HEK293 (cell line): Measurements from ENCODE around the gene LRP5.
A peak's percentile ranks its signal among the peaks of the same experiment; 100 is the strongest.

Experiments
- BCL11A ChIP-seq: fragments of 450-650 bp; formaldehyde crosslinking; IDR thresholded peaks from 2 replicates; pipeline ENCODE4 v1.5.1; 2016; ENCODE audit warnings: low read depth, missing biosample characterization, missing genetic modification characterization
- KLF10 ChIP-seq: fragments of 450-650 bp; IDR thresholded peaks from 2 replicates; pipeline ENCODE4 v1.5.1; 2018; ENCODE audit warnings: missing biosample characterization, mild to moderate bottlenecking, missing genetic modification characterization
- KLF16 ChIP-seq: fragments of 450-650 bp; formaldehyde crosslinking; IDR thresholded peaks from 2 replicates; pipeline ENCODE4 v1.5.1; 2017; ENCODE audit warnings: missing biosample characterization, missing genetic modification characterization
- REPIN1 ChIP-seq: fragments of 450-650 bp; formaldehyde crosslinking; IDR thresholded peaks from 2 replicates; pipeline ENCODE4 v1.5.1; 2017; ENCODE audit warnings: missing biosample characterization, missing genetic modification characterization, low read depth
- ZBTB21 ChIP-seq: fragments of 450-650 bp; formaldehyde crosslinking; IDR thresholded peaks from 2 replicates; pipeline ENCODE4 v1.5.1; 2017; ENCODE audit warnings: missing biosample characterization, missing genetic modification characterization
- ZBTB48 ChIP-seq: fragments of 450-650 bp; formaldehyde crosslinking; IDR thresholded peaks from 2 replicates; pipeline ENCODE4 v1.5.1; 2016; ENCODE audit warnings: missing biosample characterization, missing genetic modification characterization
- ZBTB8A ChIP-seq: fragments of 450-650 bp; formaldehyde crosslinking; IDR thresholded peaks from 2 replicates; pipeline ENCODE4 v1.5.1; 2016; ENCODE audit warnings: missing biosample characterization, missing genetic modification characterization
- ZNF2 ChIP-seq: fragments of 450-650 bp; formaldehyde crosslinking; IDR thresholded peaks from 2 replicates; pipeline ENCODE4 v1.5.1; 2016; ENCODE audit warnings: missing biosample characterization, missing genetic modification characterization
- ZNF366 ChIP-seq: fragments of 450-650 bp; formaldehyde crosslinking; conservative IDR thresholded peaks from 2 replicates; pipeline ENCODE4 v1.5.1; 2016; ENCODE audit warnings: missing biosample characterization, missing genetic modification characterization
- ZNF629 ChIP-seq: fragments of 450-650 bp; formaldehyde crosslinking; IDR thresholded peaks from 2 replicates; pipeline ENCODE4 v1.5.1; 2017; ENCODE audit warnings: missing biosample characterization, missing genetic modification characterization
- ZSCAN23 ChIP-seq: fragments of 450-650 bp; formaldehyde crosslinking; IDR thresholded peaks from 2 replicates; pipeline ENCODE4 v1.5.1; 2016; ENCODE audit warnings: missing biosample characterization, missing genetic modification characterization
- TF ChIP-seq, protein P1 (sequence below): fragments of 450-650 bp; formaldehyde crosslinking; IDR thresholded peaks from 2 replicates; pipeline ENCODE4 v1.5.1; 2016; ENCODE audit warnings: missing biosample characterization, missing genetic modification characterization
- TF ChIP-seq, protein P2 (sequence below): fragments of 450-650 bp; formaldehyde crosslinking; IDR thresholded peaks from 2 replicates; pipeline ENCODE4 v1.5.1; 2016; ENCODE audit warnings: missing biosample characterization, missing genetic modification characterization
- TF ChIP-seq, protein P3 (sequence below): fragments of 450-650 bp; formaldehyde crosslinking; IDR thresholded peaks from 2 replicates; pipeline ENCODE4 v1.5.1; 2016; ENCODE audit warnings: missing biosample characterization, missing genetic modification characterization
- TF ChIP-seq, protein P4 (sequence below): fragments of 450-650 bp; IDR thresholded peaks from 2 replicates; pipeline ENCODE4 v1.5.1; 2018; ENCODE audit warnings: missing biosample characterization, mild to moderate bottlenecking, missing genetic modification characterization

Gene LRP5

GRCh38 chr11:68459886-68460740 lies 147.7 kb downstream of the LRP5 start (continued):
- TF ChIP-seq, protein P1, sequence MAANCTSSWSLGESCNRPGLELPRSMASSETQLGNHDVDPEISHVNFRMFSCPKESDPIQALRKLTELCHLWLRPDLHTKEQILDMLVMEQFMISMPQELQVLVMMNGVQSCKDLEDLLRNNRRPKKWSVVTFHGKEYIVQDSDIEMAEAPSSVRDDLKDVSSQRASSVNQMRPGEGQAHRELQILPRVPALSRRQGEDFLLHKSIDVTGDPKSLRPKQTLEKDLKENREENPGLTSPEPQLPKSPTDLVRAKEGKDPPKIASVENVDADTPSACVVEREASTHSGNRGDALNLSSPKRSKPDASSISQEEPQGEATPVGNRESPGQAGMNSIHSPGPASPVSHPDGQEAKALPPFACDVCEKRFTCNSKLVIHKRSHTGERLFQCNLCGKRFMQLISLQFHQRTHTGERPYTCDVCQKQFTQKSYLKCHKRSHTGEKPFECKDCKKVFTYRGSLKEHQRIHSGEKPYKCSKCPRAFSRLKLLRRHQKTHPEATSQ (tag by site-specific recombination) = 0 out of 2 replicates have a peak, but pooled peaks have one; percentile 74
- TF ChIP-seq BCL11A (tag by site-specific recombination) (peak; percentile 93), ZNF366 (tag by site-specific recombination) (peak; percentile 81), KLF10 (tag by site-specific recombination) (peak; percentile 79), ZBTB48 (peak; percentile 93), ZSCAN23 (tag by site-specific recombination) (0 out of 2 replicates have a peak, but pooled peaks have one; percentile 48), ZNF2 (tag by site-specific recombination) (peak; percentile 72; the same call in 1 of the 2 replicates), ZBTB8A (tag by site-specific recombination) (0 out of 2 replicates have a peak, but pooled peaks have one; percentile 20), ZBTB21 (tag by site-specific recombination) (peak; percentile 65), REPIN1 (tag by site-specific recombination) (0 out of 2 replicates have a peak, but pooled peaks have one; percentile 39), KLF16 (tag by site-specific recombination) (peak; percentile 83; the same call in 1 of the 2 replicates), ZNF629 (tag by site-specific recombination) (peak; percentile 86)
- TF ChIP-seq, protein P2, sequence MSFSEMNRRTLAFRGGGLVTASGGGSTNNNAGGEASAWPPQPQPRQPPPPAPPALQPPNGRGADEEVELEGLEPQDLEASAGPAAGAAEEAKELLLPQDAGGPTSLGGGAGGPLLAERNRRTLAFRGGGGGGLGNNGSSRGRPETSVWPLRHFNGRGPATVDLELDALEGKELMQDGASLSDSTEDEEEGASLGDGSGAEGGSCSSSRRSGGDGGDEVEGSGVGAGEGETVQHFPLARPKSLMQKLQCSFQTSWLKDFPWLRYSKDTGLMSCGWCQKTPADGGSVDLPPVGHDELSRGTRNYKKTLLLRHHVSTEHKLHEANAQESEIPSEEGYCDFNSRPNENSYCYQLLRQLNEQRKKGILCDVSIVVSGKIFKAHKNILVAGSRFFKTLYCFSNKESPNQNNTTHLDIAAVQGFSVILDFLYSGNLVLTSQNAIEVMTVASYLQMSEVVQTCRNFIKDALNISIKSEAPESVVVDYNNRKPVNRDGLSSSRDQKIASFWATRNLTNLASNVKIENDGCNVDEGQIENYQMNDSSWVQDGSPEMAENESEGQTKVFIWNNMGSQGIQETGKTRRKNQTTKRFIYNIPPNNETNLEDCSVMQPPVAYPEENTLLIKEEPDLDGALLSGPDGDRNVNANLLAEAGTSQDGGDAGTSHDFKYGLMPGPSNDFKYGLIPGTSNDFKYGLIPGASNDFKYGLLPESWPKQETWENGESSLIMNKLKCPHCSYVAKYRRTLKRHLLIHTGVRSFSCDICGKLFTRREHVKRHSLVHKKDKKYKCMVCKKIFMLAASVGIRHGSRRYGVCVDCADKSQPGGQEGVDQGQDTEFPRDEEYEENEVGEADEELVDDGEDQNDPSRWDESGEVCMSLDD = no peak; the same call in none of the 2 replicates
- TF ChIP-seq, protein P3, sequence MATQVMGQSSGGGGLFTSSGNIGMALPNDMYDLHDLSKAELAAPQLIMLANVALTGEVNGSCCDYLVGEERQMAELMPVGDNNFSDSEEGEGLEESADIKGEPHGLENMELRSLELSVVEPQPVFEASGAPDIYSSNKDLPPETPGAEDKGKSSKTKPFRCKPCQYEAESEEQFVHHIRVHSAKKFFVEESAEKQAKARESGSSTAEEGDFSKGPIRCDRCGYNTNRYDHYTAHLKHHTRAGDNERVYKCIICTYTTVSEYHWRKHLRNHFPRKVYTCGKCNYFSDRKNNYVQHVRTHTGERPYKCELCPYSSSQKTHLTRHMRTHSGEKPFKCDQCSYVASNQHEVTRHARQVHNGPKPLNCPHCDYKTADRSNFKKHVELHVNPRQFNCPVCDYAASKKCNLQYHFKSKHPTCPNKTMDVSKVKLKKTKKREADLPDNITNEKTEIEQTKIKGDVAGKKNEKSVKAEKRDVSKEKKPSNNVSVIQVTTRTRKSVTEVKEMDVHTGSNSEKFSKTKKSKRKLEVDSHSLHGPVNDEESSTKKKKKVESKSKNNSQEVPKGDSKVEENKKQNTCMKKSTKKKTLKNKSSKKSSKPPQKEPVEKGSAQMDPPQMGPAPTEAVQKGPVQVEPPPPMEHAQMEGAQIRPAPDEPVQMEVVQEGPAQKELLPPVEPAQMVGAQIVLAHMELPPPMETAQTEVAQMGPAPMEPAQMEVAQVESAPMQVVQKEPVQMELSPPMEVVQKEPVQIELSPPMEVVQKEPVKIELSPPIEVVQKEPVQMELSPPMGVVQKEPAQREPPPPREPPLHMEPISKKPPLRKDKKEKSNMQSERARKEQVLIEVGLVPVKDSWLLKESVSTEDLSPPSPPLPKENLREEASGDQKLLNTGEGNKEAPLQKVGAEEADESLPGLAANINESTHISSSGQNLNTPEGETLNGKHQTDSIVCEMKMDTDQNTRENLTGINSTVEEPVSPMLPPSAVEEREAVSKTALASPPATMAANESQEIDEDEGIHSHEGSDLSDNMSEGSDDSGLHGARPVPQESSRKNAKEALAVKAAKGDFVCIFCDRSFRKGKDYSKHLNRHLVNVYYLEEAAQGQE (tag by site-specific recombination) = peak; percentile 33; the same call in 1 of the 2 replicates
- TF ChIP-seq, protein P4, sequence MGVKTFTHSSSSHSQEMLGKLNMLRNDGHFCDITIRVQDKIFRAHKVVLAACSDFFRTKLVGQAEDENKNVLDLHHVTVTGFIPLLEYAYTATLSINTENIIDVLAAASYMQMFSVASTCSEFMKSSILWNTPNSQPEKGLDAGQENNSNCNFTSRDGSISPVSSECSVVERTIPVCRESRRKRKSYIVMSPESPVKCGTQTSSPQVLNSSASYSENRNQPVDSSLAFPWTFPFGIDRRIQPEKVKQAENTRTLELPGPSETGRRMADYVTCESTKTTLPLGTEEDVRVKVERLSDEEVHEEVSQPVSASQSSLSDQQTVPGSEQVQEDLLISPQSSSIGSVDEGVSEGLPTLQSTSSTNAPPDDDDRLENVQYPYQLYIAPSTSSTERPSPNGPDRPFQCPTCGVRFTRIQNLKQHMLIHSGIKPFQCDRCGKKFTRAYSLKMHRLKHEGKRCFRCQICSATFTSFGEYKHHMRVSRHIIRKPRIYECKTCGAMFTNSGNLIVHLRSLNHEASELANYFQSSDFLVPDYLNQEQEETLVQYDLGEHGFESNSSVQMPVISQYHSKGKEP = peak; percentile 47; the same call in 1 of the 2 replicates
